A673 (cell line): ENCODE results near the gene KRTAP10-11.

Experiments used
- CTCF ChIP-seq: fragments of 300-800, 200-600 bp; sonication (generic); conservative IDR thresholded peaks from 2 replicates; pipeline ENCODE4 v1.5.1; 2017; ENCODE audit warnings: low read depth, mild to moderate bottlenecking, antibody characterized with exemption, low read length, moderate library complexity, mixed read lengths
- EZH2 ChIP-seq: fragments of 200-600 bp; sonication (generic); IDR thresholded peaks from 2 replicates; pipeline ENCODE4 v1.6.1; 2017; ENCODE audit warnings: borderline replicate concordance, low read depth, mild to moderate bottlenecking, mixed read lengths, antibody characterized with exemption, low read length; ENCODE audit not compliant: poor library complexity, severe bottlenecking

GRCh38 chr21:44656868-44657267 is 10.7 kb downstream of the KRTAP10-11 start:
- no peak for TF ChIP-seq CTCF
- TF ChIP-seq EZH2 = no peak
